H1 (cell line): ENCODE data around the gene CPED1. TPM values are rescaled to one million over a fixed set of nuclear protein-coding genes. Genes with fewer than 3 reads are reported as not detected.

Source experiments
- CTCF ChIA-PET: fragments of 300-600 bp; sonication (Branson Sonifier 250); formaldehyde crosslinking; loops from one replicate; lab custom pipeline; 2021; ENCODE audit not compliant: partially characterized antibody; lab: Charles Lee
- POLR2A ChIA-PET: fragments of 300-600 bp; sonication (Branson Sonifier 250); formaldehyde crosslinking; loops from one replicate; lab custom pipeline; 2021; ENCODE audit warnings: inconsistent platforms; ENCODE audit not compliant: partially characterized antibody; lab: Charles Lee
- DNase-seq, 2 experiments: peaks; one replicate each; pipeline versions ENCODE4 v3.0.0 to v3.0.0-alpha.2; 2010 to 2022; ENCODE audit warnings: low spot score in 2 of 2, low read depth in 1 of 2, mixed read lengths in 1 of 2
- FAIRE-seq: peaks from 2 replicates; lab custom pipeline; 2011; peaks lifted over from hg19 to GRCh38; lab: Jason Lieb, UNC
- H2AFZ ChIP-seq: 2 replicates; pipeline ENCODE4 v1.8.1; 2012; ENCODE audit warnings: low read length, inconsistent platforms
- H2AK5ac ChIP-seq: 2 replicates; pipeline ENCODE4 v1.6.1; 2013; ENCODE audit warnings: low read depth, low read length
- H2BK120ac ChIP-seq: replicated peaks from 2 replicates; pipeline ENCODE3; 2013; ENCODE audit warnings: low read depth, low read length, inconsistent platforms
- H2BK12ac ChIP-seq: 2 replicates; pipeline ENCODE4 v1.6.1; 2013; ENCODE audit warnings: low read depth, low read length
- H2BK15ac ChIP-seq: 2 replicates; pipeline ENCODE4 v1.6.1; 2013; ENCODE audit warnings: low read length
- H2BK20ac ChIP-seq: 2 replicates; pipeline ENCODE4 v1.6.1; 2013; ENCODE audit warnings: low read length
- H2BK5ac ChIP-seq: 2 replicates; pipeline ENCODE4 v1.6.1; 2013; ENCODE audit warnings: low read depth, low read length
- H3K14ac ChIP-seq: 2 replicates; pipeline ENCODE4 v1.6.1; 2013; ENCODE audit warnings: inconsistent platforms; ENCODE audit not compliant: insufficient read length
- H3K18ac ChIP-seq: 2 replicates; pipeline ENCODE4 v1.6.1; 2013; ENCODE audit warnings: low read length; ENCODE audit errors: extremely low read depth
- H3K23ac ChIP-seq: 2 replicates; pipeline ENCODE4 v1.6.1; 2013; ENCODE audit warnings: inconsistent platforms; ENCODE audit not compliant: insufficient read length
- H3K23me2 ChIP-seq: 2 replicates; pipeline ENCODE4 v1.6.1; 2013; ENCODE audit warnings: low read depth, low read length
- H3K27ac ChIP-seq: 2 replicates; pipeline ENCODE4 v1.6.1; 2011; ENCODE audit warnings: low read depth, low read length, inconsistent platforms
- H3K27me3 ChIP-seq, 4 experiments: replicated peaks in 1 of 4; 1 replicate in 1 of 4; 2 replicates in 3 of 4; pipeline versions ENCODE4 v1.6.1 to v1.8.1; 2011 to 2013; ENCODE audit warnings: low read length in 3 of 4, mild to moderate bottlenecking in 3 of 4, inconsistent platforms in 2 of 4, mixed read lengths in 2 of 4, moderate library complexity in 1 of 4; ENCODE audit not compliant: control insufficient read depth in 3 of 4, insufficient read depth in 3 of 4; ENCODE audit errors: extremely low read depth in 1 of 4
- H3K36me3 ChIP-seq, 4 experiments: 2 replicates each; pipeline versions ENCODE4 v1.6.1 to v1.8.1; 2011 to 2013; ENCODE audit warnings: mild to moderate bottlenecking in 4 of 4, low read length in 3 of 4, moderate library complexity in 2 of 4, control low read depth in 1 of 4, inconsistent platforms in 1 of 4; ENCODE audit not compliant: insufficient read depth in 4 of 4, control insufficient read depth in 2 of 4
- H3K4ac ChIP-seq: replicated peaks from 2 replicates; pipeline ENCODE3; 2013; ENCODE audit warnings: low read length, low read depth, mixed read lengths, inconsistent platforms; ENCODE audit not compliant: insufficient read length
- H3K4me1 ChIP-seq, 4 experiments: replicated peaks in 1 of 4; 1 replicate in 1 of 4; 2 replicates in 3 of 4; pipeline versions ENCODE4 v1.6.1 to v1.8.1; 2011 to 2013; ENCODE audit warnings: low read length in 3 of 4, inconsistent platforms in 2 of 4, mixed read lengths in 1 of 4; ENCODE audit not compliant: insufficient read depth in 4 of 4, control insufficient read depth in 3 of 4
- H3K4me2 ChIP-seq, 2 experiments: 2 replicates each; pipeline versions ENCODE4 v1.6.1 to v1.8.1; 2011 to 2013; ENCODE audit warnings: low read depth in 2 of 2, low read length in 2 of 2, control low read depth in 1 of 2, inconsistent platforms in 1 of 2, mild to moderate bottlenecking in 1 of 2; ENCODE audit not compliant: insufficient read depth in 1 of 2
- H3K4me3 ChIP-seq, 4 experiments: fragments of 200-600, 300-600 bp in 1 of 4; sonication (generic), shearing (Covaris generic), sonication (Bioruptor Twin) in 1 of 4; 2 replicates each; pipeline versions ENCODE4 v1.5.1 to v1.8.1; 2011 to 2016; ENCODE audit warnings: low read length in 4 of 4, low read depth in 3 of 4, control low read depth in 2 of 4, inconsistent platforms in 2 of 4, mild to moderate bottlenecking in 2 of 4, mixed read lengths in 1 of 4, moderate library complexity in 1 of 4; ENCODE audit not compliant: insufficient read depth in 2 of 4; ENCODE audit errors: extremely low read depth in 1 of 4
- H3K56ac ChIP-seq: replicated peaks from 2 replicates; pipeline ENCODE3; 2013; ENCODE audit warnings: low read depth, mild to moderate bottlenecking, mixed read lengths, low read length, inconsistent platforms; ENCODE audit not compliant: insufficient read length
- H3K79me1 ChIP-seq: 2 replicates; pipeline ENCODE4 v1.6.1; 2013; ENCODE audit warnings: low read depth, low read length, control low read depth
- H3K79me2 ChIP-seq, 2 experiments: 2 replicates each; pipeline versions ENCODE4 v1.6.1 to v1.8.1; 2012 to 2013; ENCODE audit warnings: low read length in 2 of 2, mild to moderate bottlenecking in 2 of 2, inconsistent platforms in 1 of 2; ENCODE audit not compliant: insufficient read depth in 2 of 2, control insufficient read depth in 1 of 2
- H3K9ac ChIP-seq, 4 experiments: replicated peaks in 1 of 4; 1 replicate in 1 of 4; 2 replicates in 3 of 4; pipeline versions ENCODE4 v1.6.1 to v1.8.1; 2011 to 2013; ENCODE audit warnings: low read depth in 3 of 4, low read length in 3 of 4, control low read depth in 2 of 4, mild to moderate bottlenecking in 2 of 4, moderate library complexity in 2 of 4, inconsistent platforms in 1 of 4; ENCODE audit errors: extremely low read depth in 1 of 4
- H3K9me3 ChIP-seq, 2 experiments: 2 replicates each; pipeline versions ENCODE4 v1.6.1 to v1.8.1; 2012 to 2013; ENCODE audit warnings: mild to moderate bottlenecking in 2 of 2, moderate library complexity in 2 of 2, control low read depth in 1 of 2, inconsistent platforms in 1 of 2, low read depth in 1 of 2, low read length in 1 of 2, mixed read lengths in 1 of 2; ENCODE audit not compliant: insufficient read depth in 2 of 2
- H4K20me1 ChIP-seq, 2 experiments: replicated peaks in 1 of 2; 2 replicates each; pipeline versions ENCODE3 to v1.8.1; 2011 to 2013; ENCODE audit warnings: inconsistent platforms in 2 of 2, low read length in 2 of 2, mild to moderate bottlenecking in 1 of 2; ENCODE audit not compliant: insufficient read depth in 2 of 2, control insufficient read depth in 1 of 2
- H4K5ac ChIP-seq: 2 replicates; pipeline ENCODE4 v1.6.1; 2013; ENCODE audit warnings: low read length, low read depth, mixed read lengths, inconsistent platforms; ENCODE audit not compliant: insufficient read length
- H4K8ac ChIP-seq: 2 replicates; pipeline ENCODE4 v1.8.0; 2013; ENCODE audit warnings: mild to moderate bottlenecking, moderate library complexity, low read length, inconsistent platforms; ENCODE audit not compliant: insufficient read depth; ENCODE audit errors: extremely low read depth
- H4K91ac ChIP-seq: replicated peaks from 2 replicates; pipeline ENCODE3; 2013; ENCODE audit warnings: low read length, mixed read lengths, inconsistent platforms; ENCODE audit not compliant: insufficient read length
- EGR1 ChIP-seq: IDR thresholded peaks from 2 replicates; pipeline ENCODE4 v1.6.1; 2011; ENCODE audit warnings: low read depth, low read length, borderline replicate concordance
- KDM4A ChIP-seq: IDR thresholded peaks from one replicate; pipeline ENCODE4 v1.7.1; 2012; ENCODE audit warnings: low read depth, mild to moderate bottlenecking, moderate library complexity, low read length, inconsistent platforms; ENCODE audit not compliant: severe bottlenecking
- RNF2 ChIP-seq: fragments of 200-900, 300-1000 bp; sonication (generic); IDR thresholded peaks from 2 replicates; pipeline ENCODE4 v1.7.1; 2016; ENCODE audit warnings: borderline replicate concordance, low read depth, mild to moderate bottlenecking, antibody characterized with exemption, low read length; ENCODE audit not compliant: poor library complexity, severe bottlenecking; ENCODE audit errors: missing control alignments
- SIN3A ChIP-seq, 2 experiments: IDR thresholded peaks in 1 of 2; conservative IDR thresholded peaks in 1 of 2; 2 replicates each; pipeline ENCODE4 v1.6.1; 2011 to 2012; ENCODE audit warnings: low read length in 2 of 2, improper control_type of control experiment in 1 of 2, low read depth in 1 of 2, mild to moderate bottlenecking in 1 of 2
- SP2 ChIP-seq: IDR thresholded peaks from 2 replicates; pipeline ENCODE4 v1.6.1; 2012; ENCODE audit warnings: mild to moderate bottlenecking, low read length, inconsistent platforms
- WGBS, 2 experiments: shearing (Covaris generic) in 1 of 2; methylation state at CpG; one replicate each; pipeline versions ENCODE4 v1.1.6 to v1.1.7; 2013 to 2015; ENCODE audit warnings: low lambda C conversion rate in 2 of 2, mixed read lengths in 2 of 2, inconsistent platforms in 1 of 2, low coverage in 1 of 2, missing lambda C conversion rate in 1 of 2; ENCODE audit not compliant: insufficient replicate concordance in 2 of 2, insufficient coverage in 1 of 2, insufficient read length in 1 of 2; ENCODE audit errors: extremely low coverage in 1 of 2, missing lambda C conversion rate in 1 of 2; 5-methylcytosine and 5-hydroxymethylcytosine counted together
- polyA plus RNA-seq, 7 experiments: library from polyadenylated mRNA; depleted of rRNA in 3 of 7; stranded (reverse) in 5 of 7; unstranded in 2 of 7; fragments of >200 nt in 5 of 7; fragments of 200-250 nt in 2 of 7; gene quantifications; 1 replicate in 5 of 7; 2 replicates in 1 of 7; 4 replicates in 1 of 7; pipeline versions ENCODE4 v1.2.1 to v1.2.3, GENCODE V29; 2011 to 2013; ENCODE audit warnings: missing spikeins in 2 of 7, mixed read lengths in 2 of 7
- total RNA-seq: library from RNA; stranded (reverse); fragmentation: NEBNext Ultra II Directional; extraction: Animal tissue kit (Norgen Biotek cat#: 25700); gene quantifications from 2 replicates; pipeline ENCODE4 v1.2.1, GENCODE V29; 2021
- TF ChIP-seq, protein P1 (sequence below), 3 experiments: IDR thresholded peaks; 1 replicate in 2 of 3; 2 replicates in 1 of 3; pipeline versions ENCODE4 v1.5.1 to v1.6.1; 2011; ENCODE audit warnings: low read length in 3 of 3, mild to moderate bottlenecking in 3 of 3, inconsistent platforms in 2 of 3, low read depth in 1 of 3, moderate library complexity in 1 of 3; ENCODE audit not compliant: insufficient read depth in 1 of 3; ENCODE audit errors: control extremely low read depth in 1 of 3

CPED1 gene
- total and polyA plus RNA-seq, 2 of the 8 experiments (the other 6 are each of a cell fraction or from before 2014, with no cell fraction given), result 0.08 to 0.39 TPM

DNA sequence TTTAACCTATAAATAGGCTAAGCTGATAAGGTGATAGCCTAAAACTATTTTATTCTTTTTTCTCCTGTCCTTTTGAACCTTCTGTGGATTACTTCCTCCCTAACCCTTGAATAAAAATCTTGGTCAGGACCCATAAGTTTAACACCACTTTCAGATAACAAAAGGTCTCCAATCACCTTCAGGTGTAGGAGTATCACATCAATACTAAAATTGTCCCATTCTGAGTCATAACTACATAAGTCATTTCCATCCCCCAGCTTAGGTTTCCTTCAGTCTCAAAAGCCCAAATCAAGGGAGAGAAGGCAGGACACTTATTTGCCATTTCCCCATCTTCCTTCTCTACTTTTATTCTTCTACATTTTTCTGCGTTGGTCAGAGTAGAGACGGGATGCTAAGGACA is 283.4 kb downstream of the CPED1 start:
- Histone ChIP-seq H3K4me2 (no peak overlapping the region), H3K4ac (no peak overlapping the region), H3K79me2 (no peaks in the 10 kb centered on the region), H3K9me3 (no peaks in the 10 kb centered on the region), H4K5ac (no peak overlapping the region), H3K23ac (no peak overlapping the region), H2BK120ac (no peak overlapping the region), H3K27ac (no peak overlapping the region), H2BK15ac (no peak overlapping the region), H4K8ac (no peak overlapping the region), H3K36me3 (no peaks in the 10 kb centered on the region), H3K4me1 (no peaks in the 10 kb centered on the region), H3K79me1 (no peaks in the 10 kb centered on the region), H3K9ac (no peak overlapping the region), H3K18ac (no peak overlapping the region), H2AFZ (no peak overlapping the region), H4K20me1 (no peaks in the 10 kb centered on the region), H3K27me3 (no peaks in the 10 kb centered on the region), H3K14ac (no peak overlapping the region), H3K23me2 (no peaks in the 10 kb centered on the region), H2BK12ac (no peak overlapping the region), H2AK5ac (no peak overlapping the region), H2BK20ac (no peak overlapping the region), H3K56ac (no peak overlapping the region), H4K91ac (no peak overlapping the region), H2BK5ac (no peak overlapping the region), H3K4me3 (no peak overlapping the region)
- no peak for DNase-seq
- FAIRE-seq, result no peak
- POLR2A ChIA-PET, result no interaction called here
- TF ChIP-seq KDM4A (no peak), SIN3A (conservative IDR thresholded peaks at IDR 0.05 in 1 of 2, IDR thresholded peaks at IDR 0.05 in 1 of 2; ENCODE audit: low read depth in 1 of 2, low read length in 2 of 2) (no peak), SP2 (no peak), EGR1 (no peak), RNF2 (no peak)
- TF ChIP-seq, protein P1, sequence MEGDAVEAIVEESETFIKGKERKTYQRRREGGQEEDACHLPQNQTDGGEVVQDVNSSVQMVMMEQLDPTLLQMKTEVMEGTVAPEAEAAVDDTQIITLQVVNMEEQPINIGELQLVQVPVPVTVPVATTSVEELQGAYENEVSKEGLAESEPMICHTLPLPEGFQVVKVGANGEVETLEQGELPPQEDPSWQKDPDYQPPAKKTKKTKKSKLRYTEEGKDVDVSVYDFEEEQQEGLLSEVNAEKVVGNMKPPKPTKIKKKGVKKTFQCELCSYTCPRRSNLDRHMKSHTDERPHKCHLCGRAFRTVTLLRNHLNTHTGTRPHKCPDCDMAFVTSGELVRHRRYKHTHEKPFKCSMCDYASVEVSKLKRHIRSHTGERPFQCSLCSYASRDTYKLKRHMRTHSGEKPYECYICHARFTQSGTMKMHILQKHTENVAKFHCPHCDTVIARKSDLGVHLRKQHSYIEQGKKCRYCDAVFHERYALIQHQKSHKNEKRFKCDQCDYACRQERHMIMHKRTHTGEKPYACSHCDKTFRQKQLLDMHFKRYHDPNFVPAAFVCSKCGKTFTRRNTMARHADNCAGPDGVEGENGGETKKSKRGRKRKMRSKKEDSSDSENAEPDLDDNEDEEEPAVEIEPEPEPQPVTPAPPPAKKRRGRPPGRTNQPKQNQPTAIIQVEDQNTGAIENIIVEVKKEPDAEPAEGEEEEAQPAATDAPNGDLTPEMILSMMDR (IDR thresholded peaks at IDR 0.05; ENCODE audit: control extremely low read depth in 1 of 3, insufficient read depth in 1 of 3, low read depth in 1 of 3, low read length in 3 of 3), result no peak
- CTCF ChIA-PET, result no interaction called here
- 93% methylated on average over 2 of the region's 2 CpGs; no CpG with 5 or more reads in 1 of the 2 experiments for whole genome bisulfite sequencing, 2 experiments
